Hepatocyte (in vitro differentiated cells): ENCODE measurements around the gene FCGR3A.

Source experiments
- EZH2 ChIP-seq: fragments of 200-600 bp; sonication (generic); IDR thresholded peaks from 2 replicates; pipeline ENCODE4 v1.6.1; 2016; ENCODE audit warnings: antibody characterized with exemption, mild to moderate bottlenecking, borderline replicate concordance
- EZH2phosphoT487 ChIP-seq: fragments of 200-600 bp; sonication (generic); IDR thresholded peaks from one replicate; pipeline ENCODE4 v1.6.1; 2018; ENCODE audit warnings: antibody characterized with exemption, mild to moderate bottlenecking, low read depth, moderate library complexity; ENCODE audit not compliant: unreplicated experiment, severe bottlenecking
- TF ChIP-seq, protein P1 (sequence below): fragments of 200-600 bp; sonication (generic); IDR thresholded peaks from 2 replicates; pipeline ENCODE4 v1.5.1; 2016; ENCODE audit warnings: antibody characterized with exemption, mild to moderate bottlenecking; ENCODE audit not compliant: poor library complexity

- TF ChIP-seq, protein P1, sequence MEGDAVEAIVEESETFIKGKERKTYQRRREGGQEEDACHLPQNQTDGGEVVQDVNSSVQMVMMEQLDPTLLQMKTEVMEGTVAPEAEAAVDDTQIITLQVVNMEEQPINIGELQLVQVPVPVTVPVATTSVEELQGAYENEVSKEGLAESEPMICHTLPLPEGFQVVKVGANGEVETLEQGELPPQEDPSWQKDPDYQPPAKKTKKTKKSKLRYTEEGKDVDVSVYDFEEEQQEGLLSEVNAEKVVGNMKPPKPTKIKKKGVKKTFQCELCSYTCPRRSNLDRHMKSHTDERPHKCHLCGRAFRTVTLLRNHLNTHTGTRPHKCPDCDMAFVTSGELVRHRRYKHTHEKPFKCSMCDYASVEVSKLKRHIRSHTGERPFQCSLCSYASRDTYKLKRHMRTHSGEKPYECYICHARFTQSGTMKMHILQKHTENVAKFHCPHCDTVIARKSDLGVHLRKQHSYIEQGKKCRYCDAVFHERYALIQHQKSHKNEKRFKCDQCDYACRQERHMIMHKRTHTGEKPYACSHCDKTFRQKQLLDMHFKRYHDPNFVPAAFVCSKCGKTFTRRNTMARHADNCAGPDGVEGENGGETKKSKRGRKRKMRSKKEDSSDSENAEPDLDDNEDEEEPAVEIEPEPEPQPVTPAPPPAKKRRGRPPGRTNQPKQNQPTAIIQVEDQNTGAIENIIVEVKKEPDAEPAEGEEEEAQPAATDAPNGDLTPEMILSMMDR: no peak
- TF ChIP-seq EZH2 (no peak), EZH2phosphoT487 (no peak)
These were observed 37.9 kb downstream of the FCGR3A start for GRCh38 chr1:161511756-161512060.
